Measurements from ENCODE around the gene ST13.
A peak's percentile ranks its signal among the peaks of the same experiment; 100 is the strongest.

The ST13 gene

GRCh38 chr22:40808018-40808841, 48.2 kb downstream of the ST13 start:
- no peak for TF ChIP-seq CTCF (IDR thresholded peaks at IDR 0.05; ENCODE audit: insufficient read depth, low read depth, low read length, missing control alignments)
- no peak overlapping the region for H3K4me3 ChIP-seq (ENCODE audit: low read length)
- no peak for DNase-seq (ENCODE audit: low read depth)

GRCh38 chr22:40806711-40807110, 49.7 kb downstream of the ST13 start:
- no peak for DNase-seq (ENCODE audit: low read depth)

GRCh38 chr22:40805699-40806203, 50.7 kb downstream of the ST13 start:
- H3K4me3 ChIP-seq (ENCODE audit: low read length), result no peak overlapping the region
- no peak for DNase-seq (ENCODE audit: low read depth)
- TF ChIP-seq CTCF (IDR thresholded peaks at IDR 0.05; ENCODE audit: insufficient read depth, low read depth, low read length, missing control alignments), result no peak

More at GRCh38 chr22:40806711-40807110, 49.7 kb downstream of the ST13 start:
- TF ChIP-seq CTCF (IDR thresholded peaks at IDR 0.05; ENCODE audit: insufficient read depth, low read depth, low read length, missing control alignments), result no peak
- no peak overlapping the region for H3K4me3 ChIP-seq (ENCODE audit: low read length)

- DNase-seq (ENCODE audit: low read depth), result no peak
- TF ChIP-seq CTCF (IDR thresholded peaks at IDR 0.05; ENCODE audit: insufficient read depth, low read depth, low read length, missing control alignments), result no peak
- H3K4me3 ChIP-seq (ENCODE audit: low read length), result no peak overlapping the region
Measured at GRCh38 chr22:40805239-40805638, 51.2 kb downstream of the ST13 start.

- H3K4me3 ChIP-seq (ENCODE audit: low read length), result no peak overlapping the region
- no peak for TF ChIP-seq CTCF (IDR thresholded peaks at IDR 0.05; ENCODE audit: insufficient read depth, low read depth, low read length, missing control alignments)
- no peak for DNase-seq (ENCODE audit: low read depth)
Measured at GRCh38 chr22:40803321-40803720, 53.1 kb downstream of the ST13 start.

GRCh38 chr22:40799008-40799407, 57.4 kb downstream of the ST13 start:
- TF ChIP-seq CTCF (IDR thresholded peaks at IDR 0.05; ENCODE audit: insufficient read depth, low read depth, low read length, missing control alignments), result no peak
- H3K4me3 ChIP-seq (ENCODE audit: low read length), result no peak overlapping the region
- no peak for DNase-seq (ENCODE audit: low read depth)

- DNase-seq (ENCODE audit: low read depth), result peak; percentile 13
- H3K4me3 ChIP-seq (ENCODE audit: low read length), result no peak overlapping the region
- no peak for TF ChIP-seq CTCF (IDR thresholded peaks at IDR 0.05; ENCODE audit: insufficient read depth, low read depth, low read length, missing control alignments)
Measured at GRCh38 chr22:40797427-40797826, 59.0 kb downstream of the ST13 start.

All from epithelial cell of esophagus (primary cell).